ENCODE results near the gene EPHA6.

The EPHA6 gene

DNA sequence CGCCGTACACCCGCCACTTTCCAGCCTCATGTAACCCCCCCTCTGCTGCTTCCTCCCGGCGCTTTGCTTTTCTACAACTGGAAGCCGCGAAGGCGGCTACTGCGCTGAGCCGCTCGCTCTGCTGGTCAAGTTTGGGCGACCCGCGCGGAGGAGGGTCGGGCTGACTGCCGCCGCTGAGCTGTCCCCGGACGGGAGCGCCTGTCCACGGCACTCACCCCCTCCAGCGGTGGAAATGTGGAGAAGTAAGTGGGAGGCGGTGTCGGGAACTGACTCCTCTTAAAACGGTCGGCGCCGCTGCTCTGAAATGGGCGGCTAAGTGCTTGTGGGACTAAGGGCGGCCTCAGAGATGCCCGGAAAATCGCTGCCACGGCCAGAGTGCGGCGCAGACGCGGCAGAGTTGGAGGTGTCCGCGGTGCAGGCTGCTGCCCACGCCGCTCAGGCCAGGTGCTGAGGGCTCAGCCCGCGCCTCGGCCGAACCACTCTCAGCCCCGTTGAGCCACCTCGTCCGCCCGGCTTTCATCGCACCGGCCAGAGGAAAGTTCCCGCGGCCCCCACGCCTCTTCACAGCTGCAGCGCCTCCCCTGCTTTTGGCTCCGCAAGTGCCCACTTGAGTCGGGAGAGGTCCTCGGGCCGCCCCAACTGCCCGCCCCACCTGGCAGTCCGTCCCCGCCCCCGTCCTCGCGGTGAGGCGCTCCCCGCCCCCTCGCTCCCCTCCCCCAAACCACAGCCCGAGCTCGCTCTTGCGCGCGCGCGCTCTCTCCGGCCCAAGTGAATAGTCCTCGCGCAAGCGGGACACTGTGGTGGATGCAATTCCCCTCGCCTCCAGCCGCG is at the start of gene EPHA6:
Gene EPHA6 (plus strand): TSS at position 775 of the 831 bp plus-strand sequence.
- DNase-seq = no peak

DNA sequence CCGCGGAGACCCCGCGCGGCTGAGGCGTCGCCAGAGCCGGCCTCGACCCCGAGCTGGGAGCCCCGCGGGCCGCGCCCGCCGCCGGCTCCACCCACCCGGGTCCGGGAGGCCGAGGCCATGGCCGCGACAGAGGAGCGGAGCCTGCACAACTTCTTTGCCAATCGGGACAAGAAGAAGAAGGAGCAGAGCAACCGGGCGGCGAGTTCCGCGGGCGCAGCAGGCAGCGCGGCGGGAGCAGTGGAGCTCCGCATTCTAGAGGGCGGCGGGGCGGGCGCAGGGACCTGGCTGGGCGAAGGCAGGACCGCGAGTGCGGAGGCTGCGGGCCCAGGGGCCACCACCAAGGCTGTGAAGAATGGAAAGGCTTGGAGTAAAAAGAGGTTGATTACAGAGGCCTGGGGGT is 37.6 kb upstream of the EPHA6 start:
- no peak for DNase-seq

DNA sequence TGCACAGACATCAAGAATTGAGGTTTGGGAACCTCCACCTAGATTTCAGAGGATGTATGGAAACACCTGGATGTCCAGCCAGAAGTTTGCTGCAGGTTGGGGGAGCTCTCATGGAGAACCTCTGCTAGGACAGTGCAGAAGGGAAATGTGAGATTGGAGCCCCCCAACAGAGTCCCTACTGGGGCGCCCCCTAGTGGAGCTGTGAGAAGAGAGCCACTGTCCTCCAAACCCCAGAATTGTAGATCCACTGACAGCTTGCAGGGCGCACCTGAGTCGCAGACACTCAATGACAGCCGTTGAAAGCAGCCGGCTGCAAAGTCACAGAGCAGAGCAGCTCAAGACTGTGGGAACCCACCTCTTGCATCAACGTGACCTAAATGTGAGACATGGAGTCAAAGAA is 34.6 kb upstream of the EPHA6 start:
- DNase-seq = no peak

DNA sequence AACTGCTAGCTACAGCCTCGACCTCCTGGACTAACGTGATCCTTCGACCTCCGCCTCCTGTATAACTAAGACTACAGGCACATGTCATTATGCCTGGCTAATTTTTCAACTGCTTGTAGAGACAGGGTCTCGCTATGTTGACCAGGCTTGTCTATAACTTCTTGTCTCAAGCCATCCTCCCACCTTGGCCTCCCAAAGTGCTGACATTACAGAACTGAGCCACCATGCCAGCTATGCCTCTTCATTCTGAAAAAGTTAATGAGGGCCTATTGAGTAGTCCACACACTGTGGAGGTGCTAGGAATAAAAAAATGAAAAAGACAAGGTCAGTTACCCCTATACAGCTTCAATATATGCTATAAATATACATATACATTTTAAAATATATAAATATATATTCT is 18.3 kb upstream of the EPHA6 start:
- no peak for DNase-seq

DNA sequence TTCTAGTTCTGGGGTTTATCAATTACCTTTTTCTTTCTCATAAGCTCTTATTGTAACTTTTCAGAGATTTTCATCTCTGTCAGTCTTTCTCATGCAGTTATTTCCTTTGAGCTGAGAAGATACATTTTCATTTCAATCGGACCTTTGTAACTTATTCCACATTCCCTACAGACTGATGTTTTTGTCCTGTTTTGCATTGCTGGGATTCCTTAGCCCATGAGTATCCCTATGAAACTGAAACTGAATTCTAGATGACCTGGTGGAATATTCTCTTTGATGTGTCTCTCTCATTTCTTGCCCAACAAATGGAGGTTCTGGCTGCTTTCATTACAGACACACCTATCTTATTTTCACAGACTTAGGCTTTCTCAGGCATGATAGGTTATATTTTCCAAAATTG is 10.5 kb upstream of the EPHA6 start:
- DNase-seq = no peak

DNA sequence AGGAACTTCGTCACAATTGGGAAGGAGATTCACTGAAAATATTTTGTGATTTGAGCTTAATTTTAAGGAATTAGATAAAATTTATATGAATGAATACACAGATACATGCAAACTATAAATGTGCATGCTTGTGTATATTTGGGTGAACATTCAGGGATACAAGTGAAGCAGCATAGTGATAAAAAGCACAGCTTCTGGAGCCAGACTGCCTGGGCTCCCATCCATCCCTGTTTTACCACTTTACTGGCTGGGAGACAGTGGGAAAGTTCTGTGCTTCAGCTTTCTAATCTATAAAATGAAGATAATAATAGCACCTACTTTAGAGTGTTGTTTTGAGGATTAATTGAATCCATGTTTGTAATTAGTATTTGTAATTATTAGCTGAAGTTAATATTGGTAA is 8.1 kb upstream of the EPHA6 start:
- no peak for DNase-seq

DNA sequence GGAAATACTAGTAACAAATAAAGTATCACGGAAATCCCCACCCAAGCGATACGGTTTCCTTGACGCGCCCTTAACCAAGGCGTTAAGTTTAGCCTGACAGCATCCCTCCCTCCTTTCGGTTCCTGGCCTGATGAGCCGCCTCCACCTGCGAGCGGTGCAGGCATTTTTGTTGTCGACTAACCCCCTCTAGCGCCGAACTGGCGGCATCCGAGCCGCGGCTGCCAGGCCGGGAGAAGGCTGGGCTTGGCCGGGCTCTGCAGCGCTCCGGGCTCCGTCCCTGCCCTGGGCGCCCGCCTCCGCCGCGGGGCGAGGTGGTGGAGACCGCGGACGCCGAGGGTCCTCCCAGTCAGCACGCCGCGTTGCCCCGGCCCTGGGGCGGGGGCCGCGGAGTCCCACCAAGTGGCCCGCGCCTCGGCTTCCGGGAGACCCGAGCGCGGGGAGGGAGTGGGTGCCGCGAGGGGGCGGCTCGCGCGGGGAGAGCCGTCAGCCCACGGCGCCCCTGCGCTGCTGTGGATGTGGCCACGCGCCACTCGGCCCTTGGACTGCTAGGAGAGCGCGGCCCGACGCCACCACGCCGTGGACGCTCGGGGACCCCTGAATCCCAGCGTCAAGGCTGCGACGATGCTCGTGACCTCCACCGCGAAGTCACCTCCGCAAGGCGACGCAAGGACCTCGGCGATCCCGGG is 1.1 kb upstream of the EPHA6 start:
- DNase-seq = no peak

DNA sequence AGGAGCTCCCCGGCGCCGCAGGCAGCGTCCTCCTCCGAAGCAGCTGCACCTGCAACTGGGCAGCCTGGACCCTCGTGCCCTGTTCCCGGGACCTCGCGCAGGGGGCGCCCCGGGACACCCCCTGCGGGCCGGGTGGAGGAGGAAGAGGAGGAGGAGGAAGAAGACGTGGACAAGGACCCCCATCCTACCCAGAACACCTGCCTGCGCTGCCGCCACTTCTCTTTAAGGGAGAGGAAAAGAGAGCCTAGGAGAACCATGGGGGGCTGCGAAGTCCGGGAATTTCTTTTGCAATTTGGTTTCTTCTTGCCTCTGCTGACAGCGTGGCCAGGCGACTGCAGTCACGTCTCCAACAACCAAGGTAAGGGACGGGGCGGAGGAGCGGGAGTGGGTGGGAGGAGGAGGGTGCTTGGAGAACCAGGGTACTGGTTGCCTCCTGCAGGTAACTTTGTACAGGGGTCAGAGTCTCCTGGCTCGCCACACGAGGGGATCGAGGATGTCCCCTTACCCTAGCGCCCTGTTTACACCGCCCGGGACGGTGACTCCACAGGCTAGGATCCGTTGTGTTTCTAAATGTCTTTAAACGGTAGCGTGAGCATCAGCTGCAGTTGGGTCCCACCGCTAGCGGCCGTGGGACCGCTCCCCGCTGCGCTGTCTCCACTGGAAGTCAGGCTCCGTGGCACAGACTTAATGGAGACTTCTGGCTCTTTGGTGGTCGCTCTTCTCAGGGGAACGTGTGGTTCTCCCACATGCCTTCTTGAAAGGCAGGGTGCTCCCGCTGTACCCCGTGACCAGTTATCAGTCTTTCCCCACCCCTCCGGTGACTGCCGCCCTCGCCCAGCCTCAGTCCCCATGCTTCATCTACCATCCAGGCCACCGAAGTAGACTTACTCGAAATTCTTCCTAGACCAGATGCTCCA is 515 bp downstream of the EPHA6 start:
- no peak for DNase-seq

DNA sequence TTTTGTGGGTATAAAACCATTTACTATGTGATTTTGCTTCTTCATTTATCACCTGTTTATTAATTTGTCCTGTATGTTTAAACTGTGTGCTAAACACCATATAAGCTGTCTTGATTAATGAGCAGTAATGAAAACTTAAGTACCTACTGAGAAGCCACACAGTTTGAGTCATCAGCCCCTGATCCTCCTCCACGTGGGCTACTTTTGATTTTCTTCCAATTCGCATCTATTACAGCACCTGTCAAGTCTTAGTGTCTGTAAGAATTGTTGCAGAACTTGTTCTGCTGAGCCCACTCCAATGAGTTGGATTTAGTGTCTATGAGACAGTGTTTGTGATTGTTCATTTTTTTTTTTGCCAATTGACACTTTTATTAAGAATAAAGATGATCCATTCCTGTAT is 16.8 kb downstream of the EPHA6 start:
- DNase-seq = no peak

DNA sequence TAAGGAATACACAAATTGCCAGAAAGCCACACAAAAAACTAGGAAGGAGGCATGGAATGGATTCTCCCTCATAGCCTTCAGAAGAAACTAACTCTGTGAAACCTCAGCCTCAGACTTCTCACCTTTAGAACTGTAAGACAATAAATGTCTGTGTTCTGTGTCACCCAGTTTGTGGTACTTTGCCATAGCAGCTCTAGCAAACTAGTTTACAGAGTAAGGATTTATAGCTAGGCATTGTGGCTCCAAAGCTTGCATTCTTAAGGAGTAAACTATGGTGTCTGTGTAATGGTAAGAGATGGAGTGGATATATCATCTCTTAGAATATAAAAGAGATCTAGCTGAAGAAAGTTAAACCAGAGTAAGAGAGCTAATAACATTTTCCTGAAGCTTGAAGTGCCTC is 18.9 kb downstream of the EPHA6 start:
- no peak for DNase-seq

DNA sequence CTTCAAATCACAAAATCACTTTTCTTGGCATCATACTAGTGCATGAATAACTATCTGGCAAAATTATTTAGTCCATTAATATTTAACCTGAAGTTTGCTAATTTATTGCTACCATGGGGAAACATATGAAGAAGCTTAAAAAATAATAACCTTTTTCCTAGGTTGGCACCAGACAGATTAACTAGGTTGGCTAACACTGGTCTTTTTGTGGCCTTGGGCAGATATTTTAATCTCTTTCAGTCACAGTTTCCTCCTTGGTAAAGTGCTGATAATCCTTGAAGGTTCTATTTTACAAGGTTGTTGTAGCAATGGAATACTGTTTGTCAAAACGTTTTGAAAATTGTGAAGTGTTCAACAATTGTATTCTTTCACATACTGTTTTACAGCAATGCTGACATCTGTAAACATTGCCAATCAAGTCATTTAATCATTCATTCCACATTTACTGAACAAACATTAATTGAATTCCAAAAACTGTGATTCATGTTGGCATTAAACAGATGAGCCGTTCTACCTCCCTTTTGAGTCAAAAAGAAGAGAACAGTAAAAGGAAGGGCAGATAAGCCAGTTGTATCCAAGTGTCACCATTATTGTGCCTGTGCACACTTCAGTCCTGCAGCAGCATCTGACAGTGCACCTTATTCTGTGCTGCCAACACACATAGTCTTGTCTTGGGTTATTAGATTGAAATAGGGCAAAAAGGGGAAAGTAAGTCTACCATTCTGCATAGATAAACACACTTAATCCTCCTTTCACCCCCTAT is 21.9 kb downstream of the EPHA6 start:
- DNase-seq = no peak

DNA sequence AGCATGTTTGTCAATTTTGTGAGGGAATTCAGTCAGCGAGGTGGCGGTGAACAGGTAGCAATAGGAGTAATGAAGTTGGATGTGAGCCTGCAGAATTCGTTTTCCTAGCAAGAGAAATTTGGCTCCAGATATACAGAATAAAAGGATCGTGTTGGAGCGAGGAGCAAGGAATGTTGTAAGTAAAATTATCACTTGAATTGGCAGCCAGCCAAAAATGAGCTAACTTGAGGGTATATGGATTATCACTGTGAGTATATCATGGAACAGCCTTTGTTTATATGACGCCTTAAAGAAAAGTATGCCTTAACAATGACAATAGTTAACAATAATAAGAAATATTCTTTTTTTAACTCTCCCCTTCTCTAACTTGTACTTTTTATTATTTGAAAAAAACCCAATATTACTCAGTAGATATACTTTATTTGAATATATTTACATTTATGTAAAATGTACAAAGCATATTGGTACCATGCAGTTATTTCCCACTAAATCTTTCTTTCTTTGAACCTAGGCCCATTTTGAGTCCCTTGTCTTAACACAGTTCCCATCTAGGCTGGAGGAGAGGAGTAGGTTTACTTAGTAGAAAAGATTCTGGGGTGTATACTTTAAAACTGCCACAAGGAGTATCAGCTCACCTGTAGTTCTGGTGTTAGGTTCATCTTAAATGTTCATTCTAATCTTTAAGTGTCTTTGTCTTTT is 29.3 kb downstream of the EPHA6 start:
- no peak for DNase-seq

DNA sequence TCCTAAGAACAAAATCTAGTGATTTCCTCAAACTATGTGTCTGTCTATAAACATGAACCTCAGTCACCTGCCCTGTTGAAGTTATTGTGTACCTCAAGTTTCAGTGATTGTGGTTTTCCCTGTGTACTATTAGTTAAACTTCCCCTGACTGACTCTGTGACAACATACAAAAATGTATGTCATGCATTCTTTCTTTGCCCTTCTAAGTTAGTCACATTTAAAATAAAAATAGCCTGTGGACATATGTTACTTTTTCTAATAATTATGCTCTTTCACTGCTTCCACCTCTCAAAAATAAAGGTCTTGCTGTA is 29.8 kb downstream of the EPHA6 start:
- DNase-seq = no peak

DNA sequence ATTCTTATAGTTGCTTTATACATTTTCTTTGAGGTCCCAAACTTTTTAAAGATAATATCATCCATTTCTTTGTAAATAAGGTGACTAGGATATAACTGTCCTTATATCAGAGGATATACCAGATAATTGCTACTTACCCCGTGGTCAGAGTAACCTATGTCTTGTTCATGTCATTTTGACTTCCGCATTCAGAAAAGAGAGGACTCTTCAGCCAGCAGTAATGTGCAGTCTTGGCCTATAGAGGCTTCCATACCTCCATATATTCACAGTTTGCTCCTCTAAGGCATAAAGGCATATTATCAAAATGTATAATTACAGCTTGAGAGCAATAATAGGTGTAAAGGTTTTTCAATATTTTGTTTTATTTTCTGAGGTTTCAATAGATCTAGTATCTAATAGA is 38.5 kb downstream of the EPHA6 start:
- DNase-seq = no peak

DNA sequence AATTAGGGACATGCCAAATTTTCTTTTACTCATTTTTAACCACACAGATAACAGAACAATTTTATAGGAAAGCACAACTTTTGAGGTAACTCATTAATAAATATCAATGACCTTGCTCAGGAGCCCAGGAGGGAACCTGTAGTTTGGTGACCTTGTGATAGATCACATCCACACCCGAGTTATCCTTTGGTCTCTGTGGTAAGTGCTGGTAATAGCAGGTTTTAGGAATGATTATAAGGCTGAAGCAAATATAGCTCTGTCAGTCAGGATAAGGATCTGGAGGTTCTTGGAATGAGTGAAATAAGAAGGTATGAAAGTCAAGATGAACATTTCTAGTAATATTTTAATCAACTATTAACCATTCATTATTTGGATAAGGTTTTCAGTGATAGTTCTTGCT is 46.5 kb downstream of the EPHA6 start:
- no peak for DNase-seq

DNA sequence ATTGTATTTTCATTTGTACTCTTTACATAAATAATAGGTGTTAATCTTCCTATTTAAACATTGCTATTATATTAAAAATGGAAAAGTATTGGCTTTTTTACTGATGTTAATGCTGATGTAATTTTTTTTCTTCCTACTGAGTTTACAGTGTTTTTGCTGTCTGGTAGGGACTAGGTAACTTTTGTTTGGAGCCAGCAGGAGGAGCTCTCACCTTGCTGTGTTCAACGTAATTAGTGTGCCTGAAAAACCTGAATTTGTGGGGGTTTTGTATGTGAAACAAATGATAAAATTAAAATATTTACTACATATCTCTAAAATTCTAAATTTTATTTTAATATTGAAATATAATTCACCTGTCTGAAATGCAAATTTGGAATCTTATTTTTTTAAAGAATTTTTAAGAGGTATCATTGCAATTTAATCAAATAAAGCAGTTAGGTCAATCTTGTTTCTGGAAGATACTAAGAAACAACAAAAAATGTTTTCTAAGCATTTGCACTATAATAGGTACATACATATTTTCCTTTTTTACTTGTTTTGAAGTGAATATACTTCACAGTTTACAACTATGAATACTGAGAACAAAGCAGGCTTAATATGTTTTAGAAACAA is 48.8 kb downstream of the EPHA6 start:
- no peak for DNase-seq

DNA sequence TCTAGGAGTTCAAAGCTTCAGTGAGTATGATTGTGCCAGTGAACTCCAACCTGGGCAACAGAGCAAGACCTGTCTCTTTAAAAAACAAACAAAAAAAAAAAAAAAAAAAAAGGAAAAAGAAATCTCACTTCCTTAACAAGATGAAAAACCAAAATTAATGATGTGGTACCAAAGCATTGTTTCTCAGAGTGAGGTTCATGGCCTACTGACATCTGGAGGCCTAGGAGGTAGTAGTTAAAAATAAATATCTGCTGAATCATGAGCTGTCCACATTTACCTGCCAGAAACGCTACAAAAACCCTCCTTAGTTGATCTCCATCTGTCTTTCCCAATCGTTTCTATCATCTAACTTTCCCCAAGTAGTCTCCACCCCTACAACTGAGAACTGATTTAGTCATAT is 51.2 kb downstream of the EPHA6 start:
- no peak for DNase-seq

DNA sequence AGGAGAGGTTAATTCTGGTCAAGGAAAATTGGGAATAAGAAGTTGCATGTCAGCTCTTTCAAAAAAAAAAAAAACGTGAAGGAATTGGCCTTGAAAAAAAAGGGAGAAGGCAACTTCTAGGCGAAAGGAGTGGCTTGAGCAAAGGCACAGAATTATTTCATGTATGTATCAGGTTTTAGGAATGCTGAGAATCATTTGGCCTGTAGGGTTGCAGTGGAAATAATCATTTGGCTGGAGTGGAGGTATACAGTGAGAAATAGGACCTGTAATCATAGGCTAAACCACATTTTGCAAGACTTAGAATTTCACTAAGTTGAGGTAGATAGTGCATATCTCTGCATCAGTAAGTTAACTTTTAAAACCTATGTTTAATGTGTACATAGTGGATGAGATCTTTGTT is 54.9 kb downstream of the EPHA6 start:
- no peak for DNase-seq

DNA sequence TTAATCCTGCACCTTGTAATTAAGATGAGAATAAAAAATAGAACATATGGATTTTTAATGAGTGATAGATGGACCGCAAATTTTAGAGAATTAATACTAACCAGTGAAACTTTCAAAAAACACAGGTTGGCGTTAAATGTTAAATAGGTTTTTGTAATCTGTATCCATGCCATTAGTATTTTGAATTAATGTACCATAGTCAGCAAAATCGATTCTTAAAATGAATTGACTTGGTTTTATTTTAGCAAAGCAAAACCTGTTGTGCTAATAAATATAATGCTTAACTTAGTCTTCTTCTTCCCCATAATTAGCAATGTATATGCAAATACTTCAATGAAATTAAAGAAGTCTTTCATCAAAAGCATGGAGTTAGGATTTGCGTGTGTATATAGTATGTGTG is 63.1 kb downstream of the EPHA6 start:
- DNase-seq = no peak

DNA sequence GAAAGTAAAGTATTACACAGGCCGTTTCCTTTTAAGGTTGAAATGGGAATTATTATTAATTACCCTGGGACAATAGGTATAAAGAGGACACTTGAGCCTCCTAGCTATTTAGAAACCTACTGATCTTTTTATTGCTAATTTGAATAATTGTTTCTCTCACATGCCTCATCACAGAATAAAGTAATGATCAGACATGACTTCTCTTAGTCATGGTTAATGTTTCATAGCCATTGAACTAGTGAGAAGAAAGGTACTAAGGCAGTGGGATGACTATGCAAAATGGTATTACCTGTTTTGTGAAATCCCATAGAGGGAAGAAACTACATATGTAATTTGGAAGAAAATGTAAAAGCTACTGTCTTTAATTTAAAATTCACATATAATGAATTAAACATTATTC is 85.6 kb downstream of the EPHA6 start:
- no peak for DNase-seq

DNA sequence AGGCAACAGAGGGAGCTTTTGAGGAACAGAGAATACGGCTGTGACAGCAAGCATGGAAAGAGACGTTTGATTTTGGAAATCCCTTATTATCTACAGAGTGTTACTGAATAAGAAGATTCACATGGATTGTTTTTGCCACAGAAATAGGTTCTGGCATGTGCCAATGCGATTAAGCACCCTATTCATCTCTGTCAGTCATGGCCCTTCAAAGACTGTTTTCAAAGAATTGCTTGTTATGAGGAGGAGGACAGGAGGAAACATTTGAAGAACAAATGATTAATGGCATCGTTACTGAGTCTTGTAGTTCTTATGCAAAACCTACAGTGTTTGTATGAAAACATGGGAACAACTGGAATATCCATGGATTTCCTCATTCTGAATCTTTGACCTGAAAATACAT is 86.2 kb downstream of the EPHA6 start:
- no peak for DNase-seq

DNA sequence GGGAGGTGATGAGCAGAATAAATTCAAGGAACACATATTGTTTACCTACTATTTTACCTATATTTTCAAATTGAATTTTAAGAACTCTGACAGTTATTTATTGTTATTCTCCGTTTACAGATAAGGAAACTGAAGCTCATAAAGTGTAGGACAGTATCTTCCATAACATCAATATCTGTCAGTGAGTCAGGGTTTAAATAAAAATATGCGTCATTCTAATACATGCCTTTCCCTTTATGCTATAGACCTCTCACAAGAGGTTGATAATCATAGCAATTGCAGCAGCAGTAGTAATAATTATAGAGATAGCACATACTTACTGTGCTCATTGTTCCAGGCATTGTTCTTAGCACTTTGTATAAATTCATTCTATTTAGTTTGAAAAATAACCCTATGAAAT is 101.1 kb downstream of the EPHA6 start:
- no peak for DNase-seq

All from activated T-cell treated with anti-CD3 and anti-CD28 coated beads, Interleukin-2, amount 50 U/mL, for 1 hour (primary cell).